Astrocyte of the spinal cord (primary cell): ENCODE measurements around the gene PDE12.
A peak's percentile ranks its signal among the peaks of the same experiment; 100 is the strongest.

Experiments
- DNase-seq: peaks from one replicate; pipeline ENCODE4 v3.0.0; 2011; ENCODE audit warnings: low read depth, low spot score
- H3K4me3 ChIP-seq: 2 replicates; pipeline ENCODE4 v1.5.1; 2011; ENCODE audit warnings: low read depth, mild to moderate bottlenecking, low read length, moderate library complexity
- CTCF ChIP-seq: IDR thresholded peaks from 2 replicates; pipeline ENCODE4 v1.5.1; 2012; ENCODE audit warnings: low read depth, mild to moderate bottlenecking, low read length, inconsistent platforms
- in situ Hi-C: cut with HindIII; loops from 2 replicates; pipeline ENCODE4 v1.10.0; 2017; ENCODE audit warnings: low sequenced_read_pairs

The PDE12 gene

GRCh38 chr3:57555738-57556458 lies at the start of gene PDE12:
PDE12 (plus strand) TSS chr3:57556274; CDS start chr3:57556380, 106 bp downstream.
- DNase-seq, result peak; percentile 96
- TF ChIP-seq CTCF, result no peak
- in situ Hi-C loops, result no loop called here
- peak within 1 kb of the TSS; percentile 92 for H3K4me3 ChIP-seq

- peak; percentile 46 for DNase-seq
- TF ChIP-seq CTCF, result no peak
- in situ Hi-C loops, result no loop called here
- no peak overlapping the region for H3K4me3 ChIP-seq
Measured at GRCh38 chr3:57512166-57512565, 43.9 kb upstream of the PDE12 start.

GRCh38 chr3:57518276-57518915 lies 37.7 kb upstream of the PDE12 start:
- DNase-seq, result peak; percentile 53
- no peak for TF ChIP-seq CTCF
- in situ Hi-C loops, result no loop called here
- H3K4me3 ChIP-seq, result no peak overlapping the region

GRCh38 chr3:57530071-57530608 lies 25.9 kb upstream of the PDE12 start:
- in situ Hi-C loops, result no loop called here
- TF ChIP-seq CTCF, result no peak
- peak; percentile 8 for DNase-seq
- H3K4me3 ChIP-seq, result no peak overlapping the region

- no peak overlapping the region for H3K4me3 ChIP-seq
- no peak for DNase-seq
- no peak for TF ChIP-seq CTCF
- in situ Hi-C loops, result no loop called here
Measured at GRCh38 chr3:57538465-57538864, 17.6 kb upstream of the PDE12 start.

GRCh38 chr3:57544181-57545125 lies 11.6 kb upstream of the PDE12 start, which contains the start of gene DNAH12:
DNAH12 (minus strand) TSS chr3:57544344; CDS start chr3:57542870, 1,474 bp downstream.
- TF ChIP-seq CTCF, result no peak
- H3K4me3 ChIP-seq, result peak within 1 kb of the TSS; percentile 36
- in situ Hi-C loops, result no loop called here
- peak; percentile 56 for DNase-seq
